DOHH2 (cell line): ENCODE measurements around the gene CHFR.
"Not testable (repeated sequence)": the region's sequence is repeated elsewhere in the genome, so short reads cannot be mapped to it uniquely, and the experiment has no call there.

Experiments
- H3F3A ChIP-seq: fragments of 200-600 bp; sonication (generic), shearing (Covaris generic); 2 replicates; pipeline ENCODE4 v1.6.0; 2016; ENCODE audit warnings: antibody characterized with exemption, mild to moderate bottlenecking; ENCODE audit not compliant: control insufficient read depth, insufficient read depth
- H3K27ac ChIP-seq: fragments of 200-600 bp; sonication (generic); 2 replicates; pipeline ENCODE4 v1.5.1; 2014; ENCODE audit warnings: low read depth, mild to moderate bottlenecking, low read length, moderate library complexity
- H3K27me3 ChIP-seq: fragments of 200-600 bp; sonication (generic); 2 replicates; pipeline ENCODE4 v1.6.1; 2014; ENCODE audit warnings: mild to moderate bottlenecking, low read length, mixed read lengths; ENCODE audit not compliant: control insufficient read depth
- H3K36me3 ChIP-seq: fragments of 200-600 bp; sonication (generic); 2 replicates; pipeline ENCODE4 v1.6.1; 2014; ENCODE audit warnings: mild to moderate bottlenecking, low read length, moderate library complexity, mixed read lengths; ENCODE audit not compliant: control insufficient read depth
- H3K4me1 ChIP-seq: fragments of 200-600 bp; sonication (generic); 2 replicates; pipeline ENCODE4 v1.6.1; 2014; ENCODE audit warnings: mild to moderate bottlenecking, low read length, mixed read lengths; ENCODE audit not compliant: control insufficient read depth
- H3K4me2 ChIP-seq: fragments of 200-600 bp; sonication (generic); 2 replicates; pipeline ENCODE4 v1.6.0; 2014; ENCODE audit warnings: mild to moderate bottlenecking, low read length, moderate library complexity
- H3K4me3 ChIP-seq: fragments of 200-600 bp; sonication (generic); 2 replicates; pipeline ENCODE4 v1.5.1; 2014; ENCODE audit warnings: mild to moderate bottlenecking, low read length, mixed read lengths
- H3K79me2 ChIP-seq: fragments of 200-600 bp; sonication (generic); 2 replicates; pipeline ENCODE4 v1.6.1; 2014; ENCODE audit warnings: mild to moderate bottlenecking, low read length, mixed read lengths; ENCODE audit not compliant: control insufficient read depth
- H3K9me2 ChIP-seq: fragments of 200-600 bp; sonication (generic); replicated peaks from 2 replicates; pipeline ENCODE4 v1.6.1; 2014; ENCODE audit warnings: mild to moderate bottlenecking, low read length, mixed read lengths; ENCODE audit not compliant: control insufficient read depth
- H3K9me3 ChIP-seq: fragments of 200-600 bp; sonication (generic); 2 replicates; pipeline ENCODE4 v1.6.1; 2014; ENCODE audit warnings: antibody characterized with exemption, low read length, mixed read lengths; ENCODE audit not compliant: control insufficient read depth, insufficient read depth
- H4K20me1 ChIP-seq: fragments of 200-600 bp; sonication (generic); 2 replicates; pipeline ENCODE4 v1.6.0; 2014; ENCODE audit warnings: low read depth, mild to moderate bottlenecking, antibody characterized with exemption, low read length, moderate library complexity; ENCODE audit not compliant: control insufficient read depth, insufficient read depth
- EZH2phosphoT487 ChIP-seq: fragments of 200-600 bp; sonication (generic); IDR thresholded peaks from 2 replicates; pipeline ENCODE4 v1.6.1; 2017; ENCODE audit warnings: borderline replicate concordance, mild to moderate bottlenecking, antibody characterized with exemption, low read length, moderate library complexity, mixed read lengths
- TF ChIP-seq, protein P1 (sequence below): fragments of 200-600 bp; sonication (generic); IDR thresholded peaks from one replicate; pipeline ENCODE4 v1.5.1; 2014; ENCODE audit warnings: antibody characterized with exemption, mild to moderate bottlenecking, low read depth, low read length; ENCODE audit not compliant: poor library complexity, severe bottlenecking

The CHFR gene, protein sequence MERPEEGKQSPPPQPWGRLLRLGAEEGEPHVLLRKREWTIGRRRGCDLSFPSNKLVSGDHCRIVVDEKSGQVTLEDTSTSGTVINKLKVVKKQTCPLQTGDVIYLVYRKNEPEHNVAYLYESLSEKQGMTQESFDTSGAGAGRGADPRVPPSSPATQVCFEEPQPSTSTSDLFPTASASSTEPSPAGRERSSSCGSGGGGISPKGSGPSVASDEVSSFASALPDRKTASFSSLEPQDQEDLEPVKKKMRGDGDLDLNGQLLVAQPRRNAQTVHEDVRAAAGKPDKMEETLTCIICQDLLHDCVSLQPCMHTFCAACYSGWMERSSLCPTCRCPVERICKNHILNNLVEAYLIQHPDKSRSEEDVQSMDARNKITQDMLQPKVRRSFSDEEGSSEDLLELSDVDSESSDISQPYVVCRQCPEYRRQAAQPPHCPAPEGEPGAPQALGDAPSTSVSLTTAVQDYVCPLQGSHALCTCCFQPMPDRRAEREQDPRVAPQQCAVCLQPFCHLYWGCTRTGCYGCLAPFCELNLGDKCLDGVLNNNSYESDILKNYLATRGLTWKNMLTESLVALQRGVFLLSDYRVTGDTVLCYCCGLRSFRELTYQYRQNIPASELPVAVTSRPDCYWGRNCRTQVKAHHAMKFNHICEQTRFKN

DNA sequence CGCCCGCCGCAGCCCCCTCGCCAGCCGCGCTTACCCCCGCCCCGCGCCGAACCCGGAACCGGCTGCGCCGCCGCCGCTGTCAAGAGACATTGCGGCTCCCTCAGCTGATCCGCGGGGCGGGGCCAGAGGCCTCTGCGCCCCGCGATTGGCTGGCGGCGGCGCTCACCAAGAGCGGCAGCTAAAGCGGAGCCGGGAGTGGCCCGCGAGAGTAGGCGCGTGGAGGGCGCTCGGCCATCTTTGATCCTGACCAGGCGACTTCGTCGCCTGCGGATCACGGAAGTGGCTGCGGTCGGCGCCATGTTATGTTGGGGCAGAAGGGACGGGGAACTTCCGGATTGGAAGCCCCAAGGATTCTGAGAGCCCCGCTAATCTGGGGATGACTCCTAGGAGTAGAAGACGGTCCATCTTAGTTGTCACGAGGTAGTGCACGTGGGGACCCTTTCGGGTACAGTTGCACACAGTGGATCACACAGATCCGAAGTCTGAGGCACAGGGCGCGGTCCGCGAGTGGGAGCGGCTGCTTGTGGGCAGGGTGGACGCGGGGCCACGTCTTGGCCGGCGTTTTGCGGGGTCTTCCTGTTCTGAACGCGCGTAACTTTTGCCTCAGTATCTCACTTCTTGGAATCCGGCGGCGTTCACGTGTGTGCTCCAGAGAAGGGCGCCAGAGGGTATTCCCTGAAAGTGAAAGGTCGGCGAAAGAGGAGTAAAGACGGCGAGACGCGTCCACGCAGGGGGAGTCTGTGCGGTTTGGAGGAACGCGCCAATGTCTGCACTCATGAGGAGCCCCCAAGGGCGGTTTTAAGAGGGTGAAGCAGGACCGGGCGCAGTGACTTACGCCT lies at the start of gene CHFR:
Gene CHFR (minus strand): TSS at position 93 of the 839 bp plus-strand sequence. CDS start 277 bp downstream, outside the sequence.
- H3K36me3 ChIP-seq: peaks cover 25% of the 10 kb centered on the region
- peaks cover 32% of the 10 kb centered on the region for H3K79me2 ChIP-seq
- peaks cover 19% of the 10 kb centered on the region for H3K9me3 ChIP-seq
- H3K4me2 ChIP-seq: peak within 1 kb of the TSS; percentile 95
- TF ChIP-seq EZH2phosphoT487: no peak
- TF ChIP-seq, protein P1, sequence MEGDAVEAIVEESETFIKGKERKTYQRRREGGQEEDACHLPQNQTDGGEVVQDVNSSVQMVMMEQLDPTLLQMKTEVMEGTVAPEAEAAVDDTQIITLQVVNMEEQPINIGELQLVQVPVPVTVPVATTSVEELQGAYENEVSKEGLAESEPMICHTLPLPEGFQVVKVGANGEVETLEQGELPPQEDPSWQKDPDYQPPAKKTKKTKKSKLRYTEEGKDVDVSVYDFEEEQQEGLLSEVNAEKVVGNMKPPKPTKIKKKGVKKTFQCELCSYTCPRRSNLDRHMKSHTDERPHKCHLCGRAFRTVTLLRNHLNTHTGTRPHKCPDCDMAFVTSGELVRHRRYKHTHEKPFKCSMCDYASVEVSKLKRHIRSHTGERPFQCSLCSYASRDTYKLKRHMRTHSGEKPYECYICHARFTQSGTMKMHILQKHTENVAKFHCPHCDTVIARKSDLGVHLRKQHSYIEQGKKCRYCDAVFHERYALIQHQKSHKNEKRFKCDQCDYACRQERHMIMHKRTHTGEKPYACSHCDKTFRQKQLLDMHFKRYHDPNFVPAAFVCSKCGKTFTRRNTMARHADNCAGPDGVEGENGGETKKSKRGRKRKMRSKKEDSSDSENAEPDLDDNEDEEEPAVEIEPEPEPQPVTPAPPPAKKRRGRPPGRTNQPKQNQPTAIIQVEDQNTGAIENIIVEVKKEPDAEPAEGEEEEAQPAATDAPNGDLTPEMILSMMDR: no peak
- H3F3A ChIP-seq: no peaks in the 10 kb centered on the region
- H3K27me3 ChIP-seq: no peaks in the 10 kb centered on the region
- H3K4me1 ChIP-seq: peaks cover 17% of the 10 kb centered on the region
- no peaks in the 10 kb centered on the region for H3K9me2 ChIP-seq
- H3K27ac ChIP-seq: peak within 1 kb of the TSS; percentile 64
- H4K20me1 ChIP-seq: no peaks in the 10 kb centered on the region
- peak within 1 kb of the TSS; percentile 96 for H3K4me3 ChIP-seq

DNA sequence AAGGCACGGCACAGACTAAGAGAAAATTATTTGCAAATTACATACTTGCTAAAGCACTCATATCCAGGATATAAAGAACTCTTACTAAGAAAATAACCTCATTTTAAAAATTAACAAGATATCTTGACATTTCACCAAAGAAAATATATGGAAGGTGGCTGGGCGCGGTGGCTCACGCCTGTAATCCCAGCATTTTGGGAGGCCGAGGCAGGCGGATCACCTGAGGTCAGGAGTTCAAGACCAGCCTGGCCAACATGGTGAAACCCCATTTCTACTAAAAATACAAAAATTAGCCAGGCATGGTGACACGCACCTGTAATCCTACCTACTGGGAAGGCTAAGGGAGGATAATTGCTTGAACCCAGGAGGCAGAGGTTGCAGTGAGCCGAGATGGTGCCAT lies 49.5 kb upstream of the CHFR start:
- not testable (repeated sequence) for H4K20me1 ChIP-seq, H3K9me2 ChIP-seq, H3K4me3 ChIP-seq, H3K4me1 ChIP-seq, H3K27ac ChIP-seq, H3K79me2 ChIP-seq, H3K4me2 ChIP-seq, H3F3A ChIP-seq, H3K27me3 ChIP-seq, H3K36me3 ChIP-seq
- H3K9me3 ChIP-seq: peaks cover 21% of the 10 kb centered on the region; the same call in 1 of the 2 replicates

DNA sequence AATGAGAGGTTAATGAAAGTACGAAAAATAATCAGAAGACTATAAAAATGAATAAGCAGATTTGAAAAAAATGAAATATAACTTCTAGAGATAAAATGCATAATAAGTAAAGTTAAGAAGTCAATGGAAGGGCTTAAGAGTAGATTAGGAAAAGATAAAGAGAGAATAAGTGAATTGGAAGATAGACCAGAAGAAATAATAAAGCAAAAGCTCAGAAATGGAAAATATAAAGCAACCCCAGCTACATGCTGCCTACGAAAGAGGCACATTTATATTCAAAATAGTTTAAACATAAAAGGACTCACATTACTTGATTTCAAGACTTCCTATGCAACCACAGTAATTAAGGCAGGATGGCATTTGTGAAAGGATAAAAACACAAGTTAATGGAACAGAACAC lies 48.8 kb upstream of the CHFR start:
- Histone ChIP-seq H3K79me2 (no peaks in the 10 kb centered on the region), H3K9me2 (no peaks in the 10 kb centered on the region), H3K27ac (no peak overlapping the region), H3K27me3 (no peaks in the 10 kb centered on the region), H3F3A (no peaks in the 10 kb centered on the region), H3K9me3 (peaks cover 28% of the 10 kb centered on the region), H4K20me1 (no peaks in the 10 kb centered on the region), H3K36me3 (no peaks in the 10 kb centered on the region), H3K4me3 (no peak overlapping the region), H3K4me2 (no peak overlapping the region), H3K4me1 (no peaks in the 10 kb centered on the region)
- TF ChIP-seq, protein P1: no peak
- TF ChIP-seq EZH2phosphoT487: no peak
